Neural progenitor cell (in vitro differentiated cells): ENCODE measurements around the gene CLEC11A.
"Not testable (repeated sequence)": the region's sequence is repeated elsewhere in the genome, so short reads cannot be mapped to it uniquely, and the experiment has no call there.

Experiments
- EZH2 ChIP-seq: fragments of 200-600 bp; sonication (generic); IDR thresholded peaks from 2 replicates; pipeline ENCODE4 v1.6.1; 2017; ENCODE audit warnings: antibody characterized with exemption, mild to moderate bottlenecking, moderate library complexity
- TF ChIP-seq, protein P1 (sequence below): fragments of 200-600 bp; sonication (generic); IDR thresholded peaks from 2 replicates; pipeline ENCODE4 v1.5.1; 2017; ENCODE audit warnings: antibody characterized with exemption, mild to moderate bottlenecking

DNA sequence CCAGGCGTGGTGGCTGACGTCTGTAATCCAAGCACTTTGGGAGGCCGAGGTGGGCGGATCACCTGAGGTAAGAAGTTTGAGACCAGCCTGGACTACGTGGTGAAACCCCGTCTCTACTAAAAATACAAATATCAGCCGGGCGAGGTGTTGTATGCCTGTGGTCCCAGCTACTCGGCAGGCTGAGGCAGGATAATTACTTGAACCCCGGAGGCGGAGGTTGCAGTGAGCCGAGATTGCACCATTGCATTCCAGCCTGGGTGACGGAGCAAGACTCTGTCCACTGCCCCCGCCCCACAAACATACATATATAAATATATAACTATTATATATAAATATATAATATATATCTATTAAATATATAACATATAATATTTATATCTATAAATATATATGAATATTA is 24.0 kb downstream of the CLEC11A start:
- TF ChIP-seq, protein P1, sequence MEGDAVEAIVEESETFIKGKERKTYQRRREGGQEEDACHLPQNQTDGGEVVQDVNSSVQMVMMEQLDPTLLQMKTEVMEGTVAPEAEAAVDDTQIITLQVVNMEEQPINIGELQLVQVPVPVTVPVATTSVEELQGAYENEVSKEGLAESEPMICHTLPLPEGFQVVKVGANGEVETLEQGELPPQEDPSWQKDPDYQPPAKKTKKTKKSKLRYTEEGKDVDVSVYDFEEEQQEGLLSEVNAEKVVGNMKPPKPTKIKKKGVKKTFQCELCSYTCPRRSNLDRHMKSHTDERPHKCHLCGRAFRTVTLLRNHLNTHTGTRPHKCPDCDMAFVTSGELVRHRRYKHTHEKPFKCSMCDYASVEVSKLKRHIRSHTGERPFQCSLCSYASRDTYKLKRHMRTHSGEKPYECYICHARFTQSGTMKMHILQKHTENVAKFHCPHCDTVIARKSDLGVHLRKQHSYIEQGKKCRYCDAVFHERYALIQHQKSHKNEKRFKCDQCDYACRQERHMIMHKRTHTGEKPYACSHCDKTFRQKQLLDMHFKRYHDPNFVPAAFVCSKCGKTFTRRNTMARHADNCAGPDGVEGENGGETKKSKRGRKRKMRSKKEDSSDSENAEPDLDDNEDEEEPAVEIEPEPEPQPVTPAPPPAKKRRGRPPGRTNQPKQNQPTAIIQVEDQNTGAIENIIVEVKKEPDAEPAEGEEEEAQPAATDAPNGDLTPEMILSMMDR, result not testable (repeated sequence)
- TF ChIP-seq EZH2, result not testable (repeated sequence)
